Esophagus muscularis mucosa (tissue), 3 donors: ENCODE results near the gene NPS.

ENCODE experiments used
- POLR2A ChIP-seq: fragments of 450-650 bp; IDR thresholded peaks from one replicate; pipeline ENCODE4 v1.6.1; 2017; ENCODE audit warnings: antibody characterized with exemption, moderate library complexity, mild to moderate bottlenecking, low read depth
- TF ChIP-seq, protein P1 (sequence below), 3 experiments: fragments of 200-600 bp in 2 of 3; fragments of 450-650 bp in 1 of 3; sonication (generic) in 2 of 3; IDR thresholded peaks; one replicate each; pipeline ENCODE4 v1.5.1; 2017 to 2019; ENCODE audit warnings: antibody characterized with exemption in 3 of 3, mild to moderate bottlenecking in 2 of 3, moderate library complexity in 1 of 3

GRCh38 chr10:127592586-127592985 lies 43.5 kb downstream of the NPS start:
- TF ChIP-seq, protein P1, sequence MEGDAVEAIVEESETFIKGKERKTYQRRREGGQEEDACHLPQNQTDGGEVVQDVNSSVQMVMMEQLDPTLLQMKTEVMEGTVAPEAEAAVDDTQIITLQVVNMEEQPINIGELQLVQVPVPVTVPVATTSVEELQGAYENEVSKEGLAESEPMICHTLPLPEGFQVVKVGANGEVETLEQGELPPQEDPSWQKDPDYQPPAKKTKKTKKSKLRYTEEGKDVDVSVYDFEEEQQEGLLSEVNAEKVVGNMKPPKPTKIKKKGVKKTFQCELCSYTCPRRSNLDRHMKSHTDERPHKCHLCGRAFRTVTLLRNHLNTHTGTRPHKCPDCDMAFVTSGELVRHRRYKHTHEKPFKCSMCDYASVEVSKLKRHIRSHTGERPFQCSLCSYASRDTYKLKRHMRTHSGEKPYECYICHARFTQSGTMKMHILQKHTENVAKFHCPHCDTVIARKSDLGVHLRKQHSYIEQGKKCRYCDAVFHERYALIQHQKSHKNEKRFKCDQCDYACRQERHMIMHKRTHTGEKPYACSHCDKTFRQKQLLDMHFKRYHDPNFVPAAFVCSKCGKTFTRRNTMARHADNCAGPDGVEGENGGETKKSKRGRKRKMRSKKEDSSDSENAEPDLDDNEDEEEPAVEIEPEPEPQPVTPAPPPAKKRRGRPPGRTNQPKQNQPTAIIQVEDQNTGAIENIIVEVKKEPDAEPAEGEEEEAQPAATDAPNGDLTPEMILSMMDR (IDR thresholded peaks at IDR 0.05) = no peak
- TF ChIP-seq POLR2A = no peak
